ENCODE results near the gene CAMK2B. TPM values are rescaled to one million over a fixed set of nuclear protein-coding genes. Genes with fewer than 3 reads are reported as not detected.
A peak's percentile ranks its signal among the peaks of the same experiment; 100 is the strongest.

The CAMK2B gene
- total RNA-seq, 1 experiment from 2014 or later = 0.34 TPM

GRCh38 chr7:44257618-44258422, 67.6 kb downstream of the CAMK2B start:
- DNase-seq (ENCODE audit: low read depth, low spot score) (no peak), ATAC-seq (peak; percentile 69)
- no peaks in the 10 kb centered on the region for H3K27me3 ChIP-seq (ENCODE audit: insufficient read depth, low read length)
- no TSS peak for BruUV-seq (replicated peaks)
- H3K27ac ChIP-seq (ENCODE audit: low read depth, low read length) = no peak overlapping the region; the same call in 1 of the 2 replicates
- intact Hi-C loops (cut with micrococcal nuclease) = no loop called here
- H3K4me1 ChIP-seq (ENCODE audit: control insufficient read depth in 1 of 2, insufficient read depth in 2 of 2, low read length in 2 of 2) = peaks cover 4 to 13% of the 10 kb centered on the region in 2 experiments; a peak in 3 of 4 replicates
- no peaks in the 10 kb centered on the region for H3K9me3 ChIP-seq (ENCODE audit: control insufficient read depth in 1 of 2, insufficient read depth in 1 of 2, low read depth in 1 of 2, low read length in 2 of 2)
- POLR2A ChIA-PET = no interaction called here
- RAD21 ChIA-PET (ENCODE audit: low non-redundant PET in 1 of 2, low total read pairs in 2 of 2, uncharacterized antibody in 2 of 2, unreplicated experiment in 2 of 2) = no interaction called here
- H3K4me2 ChIP-seq (ENCODE audit: low read length) = peak overlapping the region; percentile 39
- H2AFZ ChIP-seq (ENCODE audit: low read depth, low read length, poor library complexity, severe bottlenecking) = no peak overlapping the region
- H3K9ac ChIP-seq (ENCODE audit: low read length) = no peak overlapping the region
- H3K79me2 ChIP-seq (ENCODE audit: insufficient read depth, low read length) = no peaks in the 10 kb centered on the region
- no peaks in the 10 kb centered on the region for H3K9me2 ChIP-seq (ENCODE audit: insufficient read depth)
- no peaks in the 10 kb centered on the region for H4K20me1 ChIP-seq (ENCODE audit: insufficient read depth)
- no peaks in the 10 kb centered on the region for H3K36me3 ChIP-seq (ENCODE audit: control insufficient read depth in 1 of 2, insufficient read depth in 2 of 2, low read length in 2 of 2)
- H3K4me3 ChIP-seq (replicated peaks in 1 of 2; ENCODE audit: low read depth in 1 of 2, low read length in 2 of 2) = no peak overlapping the region
- no peak for TF ChIP-seq POLR2A (IDR thresholded peaks at IDR 0.05; ENCODE audit: borderline replicate concordance, extremely low read depth, insufficient read depth, insufficient read length)
- TF ChIP-seq MAX (IDR thresholded peaks at IDR 0.05) = peak; percentile 5; the same call in 1 of the 2 replicates
- CTCF ChIA-PET = interaction anchor here (0.5 kb wide), 1 partner anchor 198 kb away, joined by 4 read pairs; no protein-coding TSS in a partner anchor

GRCh38 chr7:44257213-44257612, 68.2 kb downstream of the CAMK2B start:
- no TSS peak for BruUV-seq (replicated peaks)
- ChIA-PET RAD21 (ENCODE audit: low non-redundant PET in 1 of 2, low total read pairs in 2 of 2, uncharacterized antibody in 2 of 2, unreplicated experiment in 2 of 2) (no interaction called here), CTCF (no interaction called here), POLR2A (no interaction called here)
- H3K9me3 ChIP-seq (ENCODE audit: control insufficient read depth in 1 of 2, insufficient read depth in 1 of 2, low read depth in 1 of 2, low read length in 2 of 2) = no peaks in the 10 kb centered on the region
- H3K79me2 ChIP-seq (ENCODE audit: insufficient read depth, low read length) = no peaks in the 10 kb centered on the region
- peaks cover 4 to 13% of the 10 kb centered on the region in 2 experiments; a peak in 3 of 4 replicates for H3K4me1 ChIP-seq (ENCODE audit: control insufficient read depth in 1 of 2, insufficient read depth in 2 of 2, low read length in 2 of 2)
- no peaks in the 10 kb centered on the region for H4K20me1 ChIP-seq (ENCODE audit: insufficient read depth)
- H3K27ac ChIP-seq (ENCODE audit: low read depth, low read length) = no peak overlapping the region; the same call in 1 of the 2 replicates
- DNase-seq (ENCODE audit: low read depth, low spot score) (no peak), ATAC-seq (no peak; the same call in 1 of the 2 replicates)
- H3K4me3 ChIP-seq (replicated peaks in 1 of 2; ENCODE audit: low read depth in 1 of 2, low read length in 2 of 2) = no peak overlapping the region
- H3K9me2 ChIP-seq (ENCODE audit: insufficient read depth) = no peaks in the 10 kb centered on the region
- H3K4me2 ChIP-seq (ENCODE audit: low read length) = no peak overlapping the region
- TF ChIP-seq ATF3 (IDR thresholded peaks at IDR 0.05) (no peak), CBX3 (IDR thresholded peaks at IDR 0.05; ENCODE audit: low read depth) (no peak), YY1 (IDR thresholded peaks at IDR 0.05; ENCODE audit: extremely low read depth, insufficient replicate concordance, low read depth, low read length) (no peak), TCF7L2 (IDR thresholded peaks at IDR 0.05; ENCODE audit: borderline replicate concordance, extremely low read depth, insufficient read depth, insufficient read length) (no peak), MAX (IDR thresholded peaks at IDR 0.05) (no peak; the same call in 1 of the 2 replicates), REST (IDR thresholded peaks at IDR 0.05; ENCODE audit: low read depth) (no peak), FOSL1 (IDR thresholded peaks at IDR 0.05; ENCODE audit: low read depth) (no peak), JUND (IDR thresholded peaks at IDR 0.05) (no peak), SRF (IDR thresholded peaks at IDR 0.05; ENCODE audit: low read depth) (no peak)
- intact Hi-C loops (cut with micrococcal nuclease) = no loop called here
- H3K9ac ChIP-seq (ENCODE audit: low read length) = no peak overlapping the region
- H3K27me3 ChIP-seq (ENCODE audit: insufficient read depth, low read length) = no peaks in the 10 kb centered on the region
- no peaks in the 10 kb centered on the region for H3K36me3 ChIP-seq (ENCODE audit: control insufficient read depth in 1 of 2, insufficient read depth in 2 of 2, low read length in 2 of 2)
- H2AFZ ChIP-seq (ENCODE audit: low read depth, low read length, poor library complexity, severe bottlenecking) = no peak overlapping the region
